ENCODE data around the gene HLA-DOB.

HLA-DOB gene

GRCh38 chr6:32779036-32779435, 37.8 kb downstream of the HLA-DOB start:
- TF ChIP-seq CTCF (conservative IDR thresholded peaks at IDR 0.05; ENCODE audit: low read depth, low read length) = no peak
- no peak overlapping the region for H3K4me3 ChIP-seq (ENCODE audit: low read length)
- DNase-seq (ENCODE audit: low read depth) = no peak

- no peak for DNase-seq (ENCODE audit: low read depth)
- H3K4me3 ChIP-seq (ENCODE audit: low read length) = no peak overlapping the region
- TF ChIP-seq CTCF (conservative IDR thresholded peaks at IDR 0.05; ENCODE audit: low read depth, low read length) = no peak
Observed at GRCh38 chr6:32775071-32775470, 41.7 kb downstream of the HLA-DOB start.

- no peak for DNase-seq (ENCODE audit: low read depth)
- H3K4me3 ChIP-seq (ENCODE audit: low read length) = no peak overlapping the region
- no peak for TF ChIP-seq CTCF (conservative IDR thresholded peaks at IDR 0.05; ENCODE audit: low read depth, low read length)
Observed at GRCh38 chr6:32774426-32774825, 42.4 kb downstream of the HLA-DOB start.

GRCh38 chr6:32772656-32773055, 44.1 kb downstream of the HLA-DOB start:
- no peak for DNase-seq (ENCODE audit: low read depth)
- no peak overlapping the region for H3K4me3 ChIP-seq (ENCODE audit: low read length)
- TF ChIP-seq CTCF (conservative IDR thresholded peaks at IDR 0.05; ENCODE audit: low read depth, low read length) = no peak

- DNase-seq (ENCODE audit: low read depth) = no peak
- TF ChIP-seq CTCF (conservative IDR thresholded peaks at IDR 0.05; ENCODE audit: low read depth, low read length) = no peak
Observed at GRCh38 chr6:32764048-32764447, 52.8 kb downstream of the HLA-DOB start.

GRCh38 chr6:32763421-32763820, 53.4 kb downstream of the HLA-DOB start, which contains the start of gene HLA-DQB2:
Gene HLA-DQB2, minus strand, starts transcription at chr6:32763532. Its CDS starts 62 bp downstream, at chr6:32763470.
- H3K4me3 ChIP-seq (ENCODE audit: low read length) = no peak within 1 kb of the TSS
- DNase-seq (ENCODE audit: low read depth) = no peak
- no peak for TF ChIP-seq CTCF (conservative IDR thresholded peaks at IDR 0.05; ENCODE audit: low read depth, low read length)

More at GRCh38 chr6:32764048-32764447, 52.8 kb downstream of the HLA-DOB start:
- no peak overlapping the region for H3K4me3 ChIP-seq (ENCODE audit: low read length)

All from retinal pigment epithelial cell (primary cell).